A549 (cell line): ENCODE results near the gene SNX14.

ENCODE experiments used
- CTCF ChIP-seq: fragments of >200 bp; sonication (Bioruptor Twin); formaldehyde crosslinking; IDR thresholded peaks from 3 replicates; pipeline ENCODE4 v1.5.1; 2016
- FOSL2 ChIP-seq, 2 experiments: fragments of 450-650 bp in 1 of 2; fragments of >200 bp in 1 of 2; sonication (Bioruptor Twin) in 1 of 2; formaldehyde crosslinking; IDR thresholded peaks; 2 replicates each; pipeline versions ENCODE4 v1.5.0 to v1.6.1; 2016 to 2020; ENCODE audit warnings: mild to moderate bottlenecking in 1 of 2, moderate library complexity in 1 of 2
- JUNB ChIP-seq: fragments of >200 bp; sonication (Bioruptor Twin); formaldehyde crosslinking; IDR thresholded peaks from 2 replicates; pipeline ENCODE4 v1.6.1; 2016
- MYC ChIP-seq: IDR thresholded peaks from 2 replicates; pipeline ENCODE4 v1.6.1; 2012; ENCODE audit warnings: mild to moderate bottlenecking, inconsistent platforms, low read length, improper control_type of control experiment, borderline replicate concordance
- PBX3 ChIP-seq: IDR thresholded peaks from 2 replicates; pipeline ENCODE4 v1.6.1; 2012
- POLR2A ChIP-seq: IDR thresholded peaks from 2 replicates; pipeline ENCODE4 v1.6.1; 2012; ENCODE audit warnings: mild to moderate bottlenecking, low read length
- RAD21 ChIP-seq, 2 experiments: fragments of >200 bp in 1 of 2; sonication (Bioruptor Twin) in 1 of 2; formaldehyde crosslinking in 1 of 2; IDR thresholded peaks in 1 of 2; conservative IDR thresholded peaks in 1 of 2; 2 replicates in 1 of 2; 3 replicates in 1 of 2; pipeline ENCODE4 v1.6.1; 2012 to 2018; ENCODE audit warnings: inconsistent platforms in 1 of 2
- RCOR1 ChIP-seq: fragments of 150-350 bp; IDR thresholded peaks from 2 replicates; pipeline ENCODE4 v1.6.1; 2014; ENCODE audit warnings: antibody characterized with exemption, low read length, low read depth
- REST ChIP-seq: fragments of 200-600 bp; sonication (generic); IDR thresholded peaks from 2 replicates; pipeline ENCODE4 v1.6.1; 2016; ENCODE audit warnings: antibody characterized with exemption, mild to moderate bottlenecking, moderate library complexity
- TP53 ChIP-seq: fragments of 250-450 bp; sonication (Bioruptor Pico); IDR thresholded peaks from 2 replicates; pipeline ENCODE4 v1.5.0; 2021; ENCODE audit warnings: mild to moderate bottlenecking, moderate library complexity

GRCh38 chr6:85569323-85569722 is 24.3 kb downstream of the SNX14 start:
- TF ChIP-seq PBX3 (no peak), CTCF (no peak), RAD21 (conservative IDR thresholded peaks at IDR 0.05 in 1 of 2, IDR thresholded peaks at IDR 0.05 in 1 of 2) (no peak), RCOR1 (no peak), REST (no peak), JUNB (no peak), TP53 (CRISPR knock-in tag) (no peak), MYC (no peak), POLR2A (no peak), FOSL2 (IDR thresholded peaks at IDR 0.05) (no peak), FOSL2 (CRISPR knock-in tag; IDR thresholded peaks at IDR 0.05) (no peak)
